GM20431 (cell line): ENCODE results near the gene GRK1.

Experiments
- in situ Hi-C: fragments of 300-500 bp; cut with MseI, MboI; formaldehyde crosslinking; loops from one replicate; pipeline ENCODE4 v1.15.0; 2020; ENCODE audit warnings: low sequenced_read_pairs; ENCODE audit not compliant: unreplicated experiment

Gene GRK1

GRCh38 chr13:113631341-113632095 lies 35.5 kb upstream of the GRK1 start:
- in situ Hi-C loops: no loop called here

GRCh38 chr13:113632706-113633484 lies 34.1 kb upstream of the GRK1 start:
- in situ Hi-C loops: no loop called here

GRCh38 chr13:113633485-113633873 lies 33.5 kb upstream of the GRK1 start:
- in situ Hi-C loops: no loop called here

GRCh38 chr13:113634279-113635047 lies 32.6 kb upstream of the GRK1 start:
- in situ Hi-C loops: no loop called here

- in situ Hi-C loops: no loop called here
Measured at GRCh38 chr13:113635048-113635420, 32.0 kb upstream of the GRK1 start.

GRCh38 chr13:113635709-113636108 lies 31.3 kb upstream of the GRK1 start:
- in situ Hi-C loops: no loop called here

- in situ Hi-C loops: no loop called here
Measured at GRCh38 chr13:113636266-113636963, 30.6 kb upstream of the GRK1 start.

- in situ Hi-C loops: no loop called here
Measured at GRCh38 chr13:113637262-113638160, 29.5 kb upstream of the GRK1 start.

- in situ Hi-C loops: no loop called here
Measured at GRCh38 chr13:113638173-113638746, 28.8 kb upstream of the GRK1 start.

- in situ Hi-C loops: no loop called here
Measured at GRCh38 chr13:113638806-113639205, 28.2 kb upstream of the GRK1 start.

GRCh38 chr13:113639616-113640262 lies 27.3 kb upstream of the GRK1 start:
- in situ Hi-C loops: no loop called here

- in situ Hi-C loops: no loop called here
Measured at GRCh38 chr13:113641426-113641825, 25.6 kb upstream of the GRK1 start.

- in situ Hi-C loops: no loop called here
Measured at GRCh38 chr13:113642563-113642962, 24.5 kb upstream of the GRK1 start.

GRCh38 chr13:113643593-113643992 lies 23.4 kb upstream of the GRK1 start:
- in situ Hi-C loops: no loop called here

- in situ Hi-C loops: no loop called here
Measured at GRCh38 chr13:113644800-113645199, 22.2 kb upstream of the GRK1 start.

- in situ Hi-C loops: no loop called here
Measured at GRCh38 chr13:113645329-113645728, 21.7 kb upstream of the GRK1 start.

- in situ Hi-C loops: no loop called here
Measured at GRCh38 chr13:113646376-113646775, 20.6 kb upstream of the GRK1 start.

GRCh38 chr13:113646921-113647340 lies 20.1 kb upstream of the GRK1 start:
- in situ Hi-C loops: no loop called here
